ENCODE measurements around the gene CUTA.

The CUTA gene, protein sequence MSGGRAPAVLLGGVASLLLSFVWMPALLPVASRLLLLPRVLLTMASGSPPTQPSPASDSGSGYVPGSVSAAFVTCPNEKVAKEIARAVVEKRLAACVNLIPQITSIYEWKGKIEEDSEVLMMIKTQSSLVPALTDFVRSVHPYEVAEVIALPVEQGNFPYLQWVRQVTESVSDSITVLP

DNA sequence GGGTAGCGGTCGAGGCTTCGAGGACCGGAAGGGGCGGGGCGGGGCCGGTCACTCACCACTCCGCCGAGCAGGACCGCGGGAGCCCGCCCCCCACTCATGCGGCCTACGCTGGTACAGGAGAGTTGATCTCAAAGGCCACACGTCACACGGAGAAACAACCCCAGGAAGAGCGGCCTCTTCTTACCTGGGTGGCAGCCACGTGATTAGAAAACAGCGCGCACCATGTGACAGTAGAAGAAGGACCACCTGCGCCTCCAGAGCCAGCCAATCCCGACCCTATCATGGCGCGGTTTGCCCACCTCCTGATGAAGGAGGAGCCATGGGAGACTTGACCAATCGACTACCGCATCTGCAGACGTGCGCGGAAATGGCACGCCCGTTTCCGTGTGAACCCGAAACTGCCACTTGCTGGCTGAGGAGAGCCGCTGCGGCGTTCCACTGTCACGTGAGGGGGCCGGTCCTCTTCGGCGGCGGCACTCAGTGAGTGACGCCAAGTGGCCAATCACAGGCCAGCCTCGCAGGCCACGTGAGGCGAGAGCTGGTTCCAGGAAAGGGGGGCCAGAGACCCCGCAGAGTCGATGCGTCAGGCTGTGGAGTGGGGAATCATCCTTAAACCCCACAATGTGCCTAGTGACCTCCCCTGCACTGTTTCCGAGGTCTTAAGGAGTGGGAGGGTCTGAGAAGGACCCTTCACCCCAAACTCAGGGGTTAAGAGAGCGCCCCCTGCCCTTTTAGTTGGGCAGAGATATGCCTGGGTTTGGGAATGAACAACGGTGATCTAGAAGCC lies at the start of gene CUTA:
Gene CUTA, minus strand, starts transcription at position 205 of the 787 bp plus-strand sequence. Its CDS starts 107 bp downstream, at position 98.
- peak; percentile 99 for DNase-seq (ENCODE audit: low spot score)

DNA sequence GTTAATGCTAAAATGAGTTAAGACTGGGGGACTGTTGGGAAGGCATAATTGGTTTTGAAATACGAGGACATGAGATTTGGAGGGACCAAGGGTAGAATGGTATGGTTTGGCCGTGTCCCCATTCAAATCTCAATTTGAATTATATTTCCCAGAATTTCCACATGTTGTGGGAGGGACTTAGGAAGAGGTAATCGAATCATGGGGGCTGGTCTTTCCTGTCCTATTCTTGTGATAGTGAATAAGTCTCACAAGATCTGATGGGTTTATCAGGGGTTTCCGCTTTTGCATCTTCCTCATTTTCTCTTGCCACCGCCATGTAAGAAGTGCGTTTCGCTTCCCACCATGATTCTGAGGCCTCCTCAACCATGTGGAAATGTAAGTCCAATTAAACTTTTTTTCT lies 49.2 kb upstream of the CUTA start:
- no peak for DNase-seq (ENCODE audit: low spot score)

DNA sequence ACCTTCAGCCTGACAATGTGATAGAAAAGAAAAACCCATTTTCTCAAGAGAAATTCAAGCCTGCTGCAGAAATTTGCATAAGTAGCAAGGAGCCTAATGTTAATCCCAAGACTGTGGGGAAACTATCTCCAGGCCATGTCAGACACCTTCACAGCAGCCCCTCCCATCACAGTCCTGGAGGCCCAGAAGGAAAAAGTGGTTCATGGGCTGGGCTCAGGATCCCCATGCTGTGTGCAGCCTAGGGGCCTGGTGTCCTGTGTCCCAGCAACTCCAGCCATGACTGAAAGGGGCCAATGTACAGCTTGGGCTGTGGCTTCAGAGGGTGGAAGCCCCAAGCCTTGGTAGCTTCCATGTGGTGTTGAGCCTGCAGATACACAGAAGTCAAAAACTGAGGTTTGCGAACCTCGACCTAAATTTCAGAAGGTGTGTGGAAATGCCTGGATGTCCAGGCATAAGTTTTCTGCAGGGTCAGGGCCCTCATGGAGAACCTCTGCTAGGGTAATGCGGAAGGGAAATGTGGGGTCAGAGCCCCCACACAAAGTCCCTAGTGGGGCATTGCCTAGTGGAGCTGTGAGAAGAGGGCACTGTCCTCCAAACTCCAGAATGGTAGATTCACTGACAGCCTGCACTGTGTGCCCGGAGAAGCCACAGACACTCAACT lies 48.3 kb upstream of the CUTA start:
- no peak for DNase-seq (ENCODE audit: low spot score)

DNA sequence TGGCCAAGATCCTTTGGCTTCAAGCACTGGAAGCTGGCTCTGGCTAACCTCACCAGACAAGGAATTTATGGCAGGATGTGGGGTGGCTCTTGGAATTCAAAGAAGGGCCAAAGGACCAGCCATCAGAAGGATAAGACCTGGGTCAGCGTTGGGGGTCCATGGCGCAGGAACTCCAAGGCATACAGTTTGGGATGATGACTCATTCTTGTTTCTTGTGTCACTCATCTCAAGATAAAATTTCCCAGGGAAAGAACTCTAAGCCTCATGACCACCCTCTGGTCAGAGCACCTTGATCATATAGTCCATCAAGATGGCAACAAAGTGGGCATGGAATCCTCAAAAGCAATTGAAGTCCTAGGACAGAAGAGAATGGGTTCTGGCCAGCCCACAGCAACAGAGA lies 41.3 kb upstream of the CUTA start:
- DNase-seq (ENCODE audit: low spot score) = no peak

DNA sequence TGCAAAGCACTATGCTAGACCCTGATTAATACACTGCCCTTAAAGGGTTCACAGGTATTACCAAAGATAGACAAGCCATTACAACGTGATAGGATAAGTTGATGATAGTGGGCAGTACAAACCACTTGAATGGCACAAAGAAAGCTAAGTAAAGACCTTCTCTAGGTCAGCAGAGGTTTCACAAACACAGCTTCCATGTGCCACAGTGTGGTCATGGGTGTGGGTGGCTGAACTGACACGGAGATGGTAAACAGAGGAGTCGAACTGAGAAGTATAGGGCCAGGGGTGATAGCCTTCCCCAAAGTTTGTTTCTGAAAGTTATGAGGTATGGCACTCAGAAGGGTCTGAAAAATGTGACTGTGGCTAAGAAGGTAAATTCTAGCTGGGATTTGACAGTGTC lies 40.8 kb upstream of the CUTA start:
- no peak for DNase-seq (ENCODE audit: low spot score)

DNA sequence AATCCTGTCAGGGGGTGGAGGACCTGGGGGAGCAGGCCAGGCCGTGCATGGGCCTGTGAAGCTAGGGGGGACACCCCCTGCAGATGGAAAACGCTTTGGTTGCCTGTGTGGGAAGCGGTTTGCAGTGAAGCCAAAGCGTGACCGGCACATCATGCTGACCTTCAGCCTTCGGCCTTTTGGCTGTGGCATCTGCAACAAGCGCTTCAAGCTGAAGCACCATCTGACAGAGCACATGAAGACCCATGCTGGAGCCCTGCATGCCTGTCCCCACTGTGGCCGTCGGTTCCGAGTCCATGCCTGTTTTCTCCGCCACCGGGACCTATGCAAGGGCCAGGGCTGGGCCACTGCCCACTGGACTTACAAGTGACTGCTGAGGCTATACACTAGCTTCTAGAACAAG lies 38.2 kb upstream of the CUTA start:
- no peak for DNase-seq (ENCODE audit: low spot score)

DNA sequence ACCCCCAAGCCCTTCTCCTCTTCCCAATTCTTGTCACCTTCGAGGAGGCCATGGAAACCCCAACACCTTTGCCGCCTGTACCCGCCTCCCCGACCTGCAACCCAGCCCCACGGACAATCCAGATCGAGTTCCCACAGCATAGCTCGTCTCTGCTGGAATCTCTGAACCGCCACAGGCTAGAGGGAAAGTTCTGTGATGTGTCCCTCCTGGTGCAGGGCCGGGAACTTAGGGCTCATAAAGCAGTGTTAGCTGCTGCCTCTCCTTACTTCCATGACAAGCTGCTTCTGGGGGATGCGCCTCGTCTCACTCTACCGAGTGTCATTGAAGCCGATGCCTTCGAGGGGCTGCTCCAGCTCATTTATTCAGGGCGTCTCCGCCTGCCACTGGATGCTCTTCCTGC lies 37.1 kb upstream of the CUTA start:
- DNase-seq (ENCODE audit: low spot score) = no peak

DNA sequence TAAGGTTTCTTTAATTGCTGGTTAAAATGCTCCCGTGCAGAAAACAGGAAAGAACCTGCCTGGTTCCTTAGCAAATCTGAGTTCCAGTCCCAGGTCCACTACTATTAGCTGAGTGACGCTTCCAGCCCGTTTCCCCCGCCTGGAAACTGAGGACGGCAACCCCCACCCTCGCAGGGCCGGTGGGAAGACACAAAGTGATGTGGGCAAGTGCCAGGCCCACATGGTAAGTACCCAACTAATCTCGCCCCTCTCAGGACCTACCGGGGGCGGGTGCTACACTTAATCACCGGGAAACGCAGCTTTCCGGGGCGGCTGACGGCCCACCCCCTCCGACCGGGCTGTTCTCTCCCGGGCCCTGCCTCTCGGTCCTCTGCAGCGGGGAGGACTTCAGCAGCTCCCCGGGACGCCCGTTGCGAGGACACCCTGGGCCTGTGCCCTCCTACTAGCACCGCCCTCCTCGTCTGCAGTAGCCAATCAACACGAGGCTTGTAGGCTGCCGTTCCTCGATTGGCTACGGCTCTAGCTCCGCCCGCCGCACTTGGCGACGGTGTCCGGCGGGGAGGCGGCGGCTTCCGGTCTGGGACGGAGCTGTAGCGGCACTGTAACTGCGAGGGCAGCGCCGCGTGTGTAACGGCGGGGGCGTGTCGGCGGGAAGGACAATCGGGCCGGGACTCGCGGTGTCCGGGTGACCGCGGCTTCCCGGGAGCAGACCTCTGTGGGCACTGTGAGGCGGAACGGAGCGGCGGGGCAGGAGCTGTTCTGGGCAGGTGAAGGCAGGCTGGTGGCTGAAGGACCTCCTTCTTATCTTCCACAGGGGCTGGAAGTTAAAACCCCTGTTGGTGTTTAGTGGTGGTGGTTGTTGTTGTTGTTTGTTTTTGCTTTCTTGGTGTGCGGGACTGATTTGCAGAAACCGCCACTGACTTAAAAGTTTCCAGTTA lies 36.4 kb upstream of the CUTA start, which contains the start of gene ZBTB9:
Gene ZBTB9, plus strand, starts transcription at position 568 of the 938 bp plus-strand sequence. CDS start 525 bp downstream, outside the sequence.
- peak; percentile 96 for DNase-seq (ENCODE audit: low spot score)

DNA sequence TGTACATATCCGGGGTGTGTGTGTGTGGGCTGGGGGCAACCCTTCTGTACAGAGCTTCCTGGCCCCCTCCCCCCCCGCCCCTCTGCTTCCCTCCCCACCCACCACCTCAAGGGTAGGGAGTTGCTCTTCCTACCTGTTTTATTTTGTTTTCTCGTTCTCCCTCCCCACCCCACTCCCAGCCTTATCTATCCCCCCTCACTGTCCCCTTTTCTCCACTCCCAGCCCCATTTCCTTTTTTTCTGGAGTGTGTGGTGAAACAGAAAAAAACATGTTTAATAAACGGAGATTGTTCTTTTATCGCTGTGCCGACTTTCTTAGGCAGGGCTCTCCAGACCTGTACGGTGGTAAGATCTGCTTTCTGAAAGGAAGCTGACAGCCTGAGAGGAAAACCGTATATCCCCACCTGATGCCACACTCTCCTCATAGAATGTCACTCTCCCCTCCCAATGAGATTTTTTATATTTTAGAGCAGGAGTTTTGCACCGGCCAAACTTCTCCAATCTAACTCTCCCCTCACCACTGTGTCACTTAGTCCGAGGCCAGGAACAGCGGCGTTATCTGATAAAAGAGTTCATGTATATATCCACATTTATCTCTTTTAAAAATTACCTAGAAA lies 35.6 kb upstream of the CUTA start:
- DNase-seq (ENCODE audit: low spot score) = no peak

DNA sequence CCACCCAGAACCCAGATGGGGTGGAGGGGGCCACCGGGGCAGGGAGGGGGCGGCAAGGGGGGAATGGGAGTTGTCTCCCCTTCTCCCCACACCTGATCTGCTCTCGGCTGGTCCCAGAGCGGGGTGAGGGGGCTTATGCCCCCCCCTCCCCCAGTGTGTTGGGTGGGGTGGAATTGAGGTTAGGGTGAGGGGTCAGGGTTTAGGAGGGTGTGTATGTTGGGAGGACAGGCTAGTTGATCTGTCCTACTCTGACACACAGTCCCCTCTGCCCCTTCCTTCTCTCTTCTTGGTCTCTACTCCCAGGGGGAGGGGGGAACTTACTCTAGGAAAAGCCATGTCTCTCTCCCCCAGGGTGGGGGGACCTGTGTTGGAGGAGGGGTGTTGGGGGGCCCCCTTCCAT lies 34.6 kb upstream of the CUTA start:
- no peak for DNase-seq (ENCODE audit: low spot score)

DNA sequence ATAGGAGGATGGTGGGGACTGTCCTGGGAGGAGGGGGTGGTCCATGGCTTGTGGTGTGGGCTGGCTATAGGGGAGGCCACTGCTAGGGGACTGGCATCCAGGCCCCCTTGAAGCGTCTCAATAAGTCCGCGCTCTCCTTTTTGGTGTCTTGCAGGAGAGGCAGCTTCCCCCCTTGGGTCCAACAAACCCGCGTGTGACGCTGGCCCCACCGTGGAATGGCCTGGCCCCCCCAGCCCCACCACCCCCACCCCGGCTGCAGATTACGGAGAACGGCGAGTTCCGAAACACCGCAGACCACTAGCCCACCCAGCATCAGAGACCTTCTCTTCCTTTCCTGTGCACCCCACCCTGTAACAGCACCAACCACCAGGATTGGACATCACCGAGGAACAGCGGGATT lies 33.7 kb upstream of the CUTA start:
- no peak for DNase-seq (ENCODE audit: low spot score)

DNA sequence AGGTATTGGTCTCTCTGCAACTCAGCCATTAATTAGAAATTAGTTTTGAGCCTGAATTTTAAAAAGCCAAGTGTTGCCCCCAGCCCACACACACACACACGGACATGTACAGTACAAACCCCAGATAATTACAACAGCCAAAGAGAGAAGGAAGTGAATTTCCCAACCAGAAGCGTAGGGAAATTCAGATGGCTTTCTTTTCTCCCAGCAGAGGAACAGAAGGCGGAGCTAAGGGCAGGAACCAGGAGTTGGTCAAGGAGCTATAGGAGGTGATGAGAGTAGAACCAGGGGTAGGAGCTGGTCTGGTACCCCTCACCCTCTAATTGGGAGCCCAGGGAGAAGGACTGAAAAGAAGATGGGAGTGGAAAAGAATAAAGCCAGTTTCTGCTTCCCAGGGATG lies 32.5 kb upstream of the CUTA start:
- no peak for DNase-seq (ENCODE audit: low spot score)

DNA sequence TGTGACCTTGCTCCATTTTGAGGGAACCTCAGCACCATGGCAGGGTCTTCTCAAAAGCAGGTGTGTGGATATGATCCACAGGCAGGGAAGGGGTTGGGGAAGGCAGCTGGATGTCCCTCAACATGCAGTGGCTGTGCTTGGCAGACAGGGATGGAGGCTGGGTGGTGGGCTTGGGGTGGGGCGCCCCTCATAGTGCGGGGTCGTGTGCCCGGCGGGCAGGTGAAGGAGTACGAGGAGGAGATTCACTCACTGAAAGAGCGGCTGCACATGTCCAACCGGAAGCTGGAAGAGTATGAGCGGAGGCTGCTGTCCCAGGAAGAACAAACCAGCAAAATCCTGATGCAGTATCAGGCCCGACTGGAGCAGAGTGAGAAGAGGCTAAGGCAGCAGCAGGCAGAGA lies 28.4 kb upstream of the CUTA start:
- DNase-seq (ENCODE audit: low spot score) = no peak

DNA sequence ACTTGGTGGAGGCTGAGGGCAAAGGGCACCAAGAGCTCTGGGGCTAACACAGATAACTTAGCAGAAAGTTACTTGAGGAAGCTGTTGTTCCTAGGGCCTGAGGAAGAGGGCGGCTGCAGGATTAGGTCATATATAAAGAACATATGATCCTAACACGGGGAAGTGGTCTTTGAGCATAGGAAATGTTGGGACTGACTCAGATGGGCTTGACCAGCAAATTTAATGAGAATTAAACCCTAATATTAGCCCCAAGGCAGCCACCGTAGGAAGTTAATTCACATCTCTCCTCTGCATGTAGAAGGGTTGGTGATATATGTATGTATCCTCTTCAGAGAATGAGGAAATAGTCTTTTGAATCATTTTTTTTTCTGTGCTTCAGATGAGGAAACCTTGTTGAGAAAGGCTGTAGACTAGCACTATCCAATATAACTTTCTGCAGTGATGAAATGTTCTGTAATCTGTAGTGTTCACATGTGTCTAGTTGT lies 27.3 kb upstream of the CUTA start:
- DNase-seq (ENCODE audit: low spot score) = no peak

DNA sequence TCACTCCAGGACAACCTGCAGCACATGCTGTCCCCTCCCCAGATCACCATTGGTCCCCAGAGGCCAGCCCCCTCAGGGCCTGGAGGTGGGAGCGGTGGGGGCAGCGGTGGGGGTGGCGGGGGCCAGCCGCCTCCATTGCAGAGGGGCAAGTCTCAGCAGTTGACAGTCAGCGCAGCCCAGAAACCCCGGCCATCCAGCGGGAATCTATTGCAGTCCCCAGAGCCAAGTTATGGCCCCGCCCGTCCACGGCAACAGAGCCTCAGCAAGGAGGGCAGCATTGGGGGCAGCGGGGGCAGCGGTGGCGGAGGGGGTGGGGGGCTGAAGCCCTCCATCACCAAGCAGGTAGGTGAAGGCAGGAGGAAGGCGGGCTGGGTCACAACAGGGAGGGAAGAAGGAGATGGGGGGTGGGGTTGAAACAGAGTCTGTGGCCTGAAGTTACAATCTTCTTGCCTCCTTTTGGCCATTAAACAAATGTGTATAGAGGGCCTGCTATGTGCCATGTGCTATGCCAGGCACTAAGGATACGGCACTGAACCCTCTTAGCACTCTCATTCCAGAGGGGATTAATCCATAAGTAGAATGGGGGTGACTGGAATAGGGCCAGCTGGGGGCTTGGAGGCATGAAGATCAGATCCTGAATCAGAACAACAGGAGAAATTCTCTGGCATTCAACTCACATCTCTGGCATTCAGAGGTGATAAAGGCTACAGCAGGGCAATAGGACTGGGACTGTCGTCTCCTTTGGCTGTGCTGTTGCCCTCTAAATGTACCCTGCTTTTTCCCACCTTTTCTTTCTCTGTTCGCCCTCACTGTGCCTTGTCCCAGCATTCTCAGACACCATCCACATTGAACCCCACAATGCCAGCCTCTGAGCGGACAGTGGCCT lies 26.0 kb upstream of the CUTA start:
- no peak for DNase-seq (ENCODE audit: low spot score)

DNA sequence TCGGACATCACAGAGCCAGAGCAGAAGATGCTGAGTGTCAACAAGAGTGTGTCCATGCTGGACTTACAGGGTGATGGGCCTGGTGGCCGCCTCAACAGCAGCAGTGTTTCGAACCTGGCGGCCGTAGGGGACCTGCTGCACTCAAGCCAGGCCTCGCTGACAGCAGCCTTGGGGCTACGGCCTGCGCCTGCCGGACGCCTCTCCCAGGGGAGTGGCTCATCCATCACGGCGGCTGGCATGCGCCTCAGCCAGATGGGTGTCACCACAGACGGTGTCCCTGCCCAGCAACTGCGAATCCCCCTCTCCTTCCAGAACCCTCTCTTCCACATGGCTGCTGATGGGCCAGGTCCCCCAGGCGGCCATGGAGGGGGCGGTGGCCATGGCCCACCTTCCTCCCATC lies 25.1 kb upstream of the CUTA start:
- DNase-seq (ENCODE audit: low spot score) = no peak

DNA sequence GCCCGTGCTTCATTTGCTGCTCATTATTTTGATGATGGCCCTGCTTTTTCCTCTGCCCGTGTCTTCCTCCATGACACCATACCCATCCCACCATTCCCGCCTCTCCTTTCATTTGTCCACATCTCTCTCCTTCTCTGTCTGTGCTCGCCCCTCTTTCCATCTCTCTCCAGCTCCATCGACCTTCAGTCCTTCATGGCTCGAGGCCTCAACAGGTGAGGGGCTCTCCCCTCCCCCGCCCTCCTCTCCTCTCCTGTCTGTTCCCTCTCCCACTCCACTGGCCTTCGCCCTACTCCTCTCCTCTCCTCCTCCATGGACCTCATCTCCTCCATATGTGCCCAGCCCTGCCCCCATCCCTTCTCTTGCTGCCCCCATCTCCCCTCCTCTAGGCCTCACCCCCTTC lies 24.4 kb upstream of the CUTA start:
- DNase-seq (ENCODE audit: low spot score) = no peak

DNA sequence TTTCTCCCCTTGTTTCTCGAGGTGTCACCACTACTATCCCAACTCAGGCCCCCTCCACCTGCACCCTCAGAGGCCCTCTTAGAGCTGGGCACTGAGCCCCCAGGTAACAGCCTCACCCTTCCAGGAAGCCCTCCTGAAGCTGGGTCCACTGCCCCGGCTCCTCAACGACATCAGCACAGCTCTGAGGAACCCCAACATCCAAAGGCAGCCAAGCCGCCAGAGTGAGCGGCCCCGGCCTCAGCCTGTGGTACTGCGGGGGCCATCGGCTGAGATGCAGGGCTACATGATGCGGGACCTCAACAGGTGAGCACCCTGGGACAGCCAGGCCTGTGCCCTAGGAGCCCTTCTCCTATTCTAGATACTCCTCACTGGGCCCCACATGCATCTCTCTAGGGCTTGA lies 23.6 kb upstream of the CUTA start:
- no peak for DNase-seq (ENCODE audit: low spot score)

DNA sequence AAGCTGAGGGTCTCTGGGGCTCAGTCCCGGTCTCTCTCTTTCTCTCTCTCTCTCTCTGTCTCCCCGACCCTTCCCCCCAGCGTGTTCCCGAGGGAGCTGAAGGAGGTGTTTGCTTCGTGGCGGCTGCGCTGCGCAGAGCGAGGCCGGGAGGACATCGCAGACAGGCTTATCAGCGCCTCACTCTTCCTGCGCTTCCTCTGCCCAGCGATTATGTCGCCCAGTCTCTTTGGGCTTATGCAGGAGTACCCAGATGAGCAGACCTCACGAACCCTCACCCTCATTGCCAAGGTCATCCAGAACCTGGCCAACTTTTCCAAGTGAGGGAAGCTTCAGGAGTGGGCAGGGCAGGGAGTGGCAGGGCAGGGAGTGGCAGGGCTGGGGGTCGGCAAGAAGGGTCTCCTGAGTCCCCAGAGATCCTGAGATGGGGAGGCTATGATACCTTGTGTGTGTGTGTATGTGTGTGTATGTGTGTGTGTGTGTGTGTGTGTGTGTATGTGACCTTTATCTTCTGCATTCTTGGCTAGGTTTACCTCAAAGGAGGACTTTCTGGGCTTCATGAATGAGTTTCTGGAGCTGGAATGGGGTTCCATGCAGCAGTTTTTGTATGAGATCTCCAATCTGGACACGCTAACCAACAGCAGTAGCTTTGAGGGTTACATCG lies 22.9 kb upstream of the CUTA start:
- DNase-seq (ENCODE audit: low spot score) = no peak

Data from hematopoietic multipotent progenitor cell treated with erythropoietin and hydrocortisone succinate and interleukin-3 and kit ligand, for 15 days (in vitro differentiated cells).